ENCODE data around the gene TMEFF2. TPM values are rescaled to one million over a fixed set of nuclear protein-coding genes. Genes with fewer than 3 reads are reported as not detected.

The TMEFF2 gene
- total and polyA plus RNA-seq, 2 donors = 3.5 to 4.7 TPM

DNA sequence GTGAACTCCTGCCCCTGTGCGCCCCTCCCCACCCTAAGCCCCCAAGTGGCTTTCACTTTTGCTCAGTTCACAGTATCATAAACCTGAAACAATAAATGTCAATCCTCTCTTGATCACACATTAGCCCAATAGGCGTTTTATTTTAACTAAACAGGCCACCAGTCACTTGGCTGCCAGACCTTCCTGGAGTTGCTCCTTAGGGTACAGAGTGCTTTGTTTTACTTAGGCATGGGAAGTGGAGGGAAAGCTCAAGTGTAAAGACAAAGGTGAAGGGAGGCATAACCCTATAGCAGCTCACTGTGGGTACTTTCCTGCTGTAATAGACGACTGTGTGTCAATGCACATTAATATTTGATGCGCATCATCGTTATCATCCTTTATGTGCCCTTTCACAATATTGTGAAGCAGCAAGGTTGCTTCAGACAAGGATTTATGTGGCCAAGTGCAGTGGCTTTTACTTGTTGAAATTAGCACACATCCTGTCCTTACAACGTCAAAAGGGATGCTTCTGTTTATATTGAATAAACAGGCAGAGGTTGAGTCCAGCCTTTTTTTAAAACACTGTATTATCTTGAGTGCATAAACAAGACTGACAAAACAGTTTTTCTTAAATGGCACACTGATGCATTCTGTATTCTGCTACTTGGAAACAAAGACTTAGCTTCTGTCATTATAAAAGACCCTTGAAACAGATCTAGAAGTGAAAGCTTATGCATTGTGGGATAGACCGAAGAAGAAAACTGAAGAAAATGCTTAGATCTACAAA is 168.5 kb downstream of the TMEFF2 start:
- no peak for DNase-seq (ENCODE audit: extremely low spot score)
- 35% methylated on average over 7 of the region's 7 CpGs for WGBS
- Histone ChIP-seq H3K27ac (ENCODE audit: low read depth) (no peak overlapping the region), H3K4me1 (ENCODE audit: insufficient read depth) (no peaks in the 10 kb centered on the region), H3K36me3 (ENCODE audit: insufficient read depth) (no peaks in the 10 kb centered on the region), H3K4me3 (ENCODE audit: low read depth, low read length) (no peak overlapping the region)

- DNase-seq (ENCODE audit: extremely low spot score) = no peak
- 75% methylated on average over 4 of the region's 4 CpGs for WGBS
- Histone ChIP-seq H3K27ac (ENCODE audit: low read depth) (no peak overlapping the region), H3K4me3 (ENCODE audit: low read depth, low read length) (no peak overlapping the region), H3K36me3 (ENCODE audit: insufficient read depth) (no peaks in the 10 kb centered on the region), H3K4me1 (ENCODE audit: insufficient read depth) (no peaks in the 10 kb centered on the region)
These were observed 169.1 kb downstream of the TMEFF2 start for GRCh38 chr2:192025637-192026036.

- Histone ChIP-seq H3K4me3 (ENCODE audit: low read depth, low read length) (no peak overlapping the region), H3K27ac (ENCODE audit: low read depth) (no peak overlapping the region), H3K36me3 (ENCODE audit: insufficient read depth) (no peaks in the 10 kb centered on the region), H3K4me1 (ENCODE audit: insufficient read depth) (no peaks in the 10 kb centered on the region)
- 97% methylated on average over 3 of the region's 3 CpGs for WGBS
- no peak for DNase-seq (ENCODE audit: extremely low spot score)
These were observed 171.7 kb downstream of the TMEFF2 start for GRCh38 chr2:192023006-192023405.

GRCh38 chr2:192017844-192018243 is 176.9 kb downstream of the TMEFF2 start:
- Histone ChIP-seq H3K36me3 (ENCODE audit: insufficient read depth) (no peaks in the 10 kb centered on the region), H3K4me3 (ENCODE audit: low read depth, low read length) (no peak overlapping the region), H3K4me1 (ENCODE audit: insufficient read depth) (no peaks in the 10 kb centered on the region), H3K27ac (ENCODE audit: low read depth) (no peak overlapping the region)
- DNase-seq (ENCODE audit: extremely low spot score) = no peak

DNA sequence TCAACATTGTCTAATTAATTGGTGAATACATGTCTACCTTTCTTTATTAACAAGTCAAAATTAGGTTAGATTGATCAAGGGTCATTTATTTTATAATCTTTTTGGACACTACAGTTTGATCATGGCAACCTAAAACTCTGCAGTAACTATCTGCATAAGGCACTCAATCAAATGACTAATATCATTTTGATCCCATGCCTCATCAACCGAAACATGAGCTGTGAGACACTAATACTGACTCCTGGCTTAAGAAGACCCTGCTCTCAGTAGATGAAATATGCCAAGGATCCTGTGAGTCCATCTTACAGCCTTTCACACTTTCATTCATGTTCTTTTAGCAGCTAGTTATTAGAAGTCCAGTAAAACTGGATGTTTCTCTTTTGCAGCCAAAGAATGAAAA is 178.5 kb downstream of the TMEFF2 start:
- WGBS = 96% methylated on average over 1 of the region's 1 CpG
- Histone ChIP-seq H3K4me1 (ENCODE audit: insufficient read depth) (no peaks in the 10 kb centered on the region), H3K36me3 (ENCODE audit: insufficient read depth) (no peaks in the 10 kb centered on the region), H3K4me3 (ENCODE audit: low read depth, low read length) (no peak overlapping the region), H3K27ac (ENCODE audit: low read depth) (no peak overlapping the region)
- no peak for DNase-seq (ENCODE audit: extremely low spot score)

DNA sequence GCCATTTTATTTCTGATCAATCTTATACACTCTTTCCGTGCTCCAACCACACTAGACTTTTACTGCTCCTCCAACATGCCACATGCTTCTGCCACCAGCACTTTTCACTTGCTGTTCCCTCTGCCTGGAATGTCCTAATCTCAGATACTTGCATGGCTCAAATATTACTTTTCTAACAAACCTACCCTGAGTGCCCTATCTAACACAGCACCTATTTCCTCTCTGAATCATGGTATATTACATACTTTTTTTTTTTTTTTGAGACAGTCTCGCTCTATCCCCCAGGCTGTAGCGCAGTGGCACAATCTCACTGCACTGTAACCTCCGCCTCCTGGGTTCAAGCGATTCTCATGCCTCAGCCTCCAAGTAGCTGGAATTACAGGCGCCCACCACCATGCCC is 181.5 kb downstream of the TMEFF2 start:
- no peaks in the 10 kb centered on the region for H3K36me3 ChIP-seq (ENCODE audit: insufficient read depth)
- H3K27ac ChIP-seq (ENCODE audit: low read depth) = no peak overlapping the region
- no peaks in the 10 kb centered on the region for H3K4me1 ChIP-seq (ENCODE audit: insufficient read depth)
- H3K4me3 ChIP-seq (ENCODE audit: low read depth, low read length) = no peak overlapping the region
- 98% methylated on average over 6 of the region's 6 CpGs for WGBS
- no peak for DNase-seq (ENCODE audit: extremely low spot score)

- WGBS = 16% methylated on average over 1 of the region's 1 CpG
- no peaks in the 10 kb centered on the region for H3K36me3 ChIP-seq (ENCODE audit: insufficient read depth)
These were observed 183.5 kb downstream of the TMEFF2 start for GRCh38 chr2:192011196-192011595.

DNA sequence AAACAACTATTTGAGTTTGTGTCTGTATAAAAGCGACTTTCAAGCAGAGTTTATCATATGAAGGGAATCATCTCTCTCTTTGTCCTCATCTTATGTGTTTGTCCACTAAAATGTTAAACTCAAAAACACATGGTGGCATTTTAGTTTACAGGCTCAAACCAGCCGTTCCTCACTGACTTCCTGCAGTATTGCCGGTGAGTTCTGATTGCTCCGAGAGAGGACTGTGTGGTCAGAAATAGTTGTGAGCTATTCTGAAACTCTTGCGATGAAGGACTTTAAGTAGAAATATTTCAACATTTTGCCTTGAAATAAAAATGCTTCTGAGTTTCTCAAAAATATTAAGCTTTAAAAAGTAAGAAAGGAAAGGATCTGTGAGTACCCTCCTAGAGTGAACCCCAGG is 184.7 kb downstream of the TMEFF2 start:
- H3K4me1 ChIP-seq (ENCODE audit: insufficient read depth) = no peaks in the 10 kb centered on the region
- no peak for DNase-seq (ENCODE audit: extremely low spot score)
- no peak overlapping the region for H3K4me3 ChIP-seq (ENCODE audit: low read depth, low read length)
- no peaks in the 10 kb centered on the region for H3K36me3 ChIP-seq (ENCODE audit: insufficient read depth)
- WGBS = 26% methylated on average over 5 of the region's 5 CpGs
- H3K27ac ChIP-seq (ENCODE audit: low read depth) = no peak overlapping the region

More at GRCh38 chr2:192011196-192011595, 183.5 kb downstream of the TMEFF2 start:
- Histone ChIP-seq H3K4me1 (ENCODE audit: insufficient read depth) (no peaks in the 10 kb centered on the region), H3K27ac (ENCODE audit: low read depth) (no peak overlapping the region), H3K4me3 (ENCODE audit: low read depth, low read length) (no peak overlapping the region)
- no peak for DNase-seq (ENCODE audit: extremely low spot score)

DNA sequence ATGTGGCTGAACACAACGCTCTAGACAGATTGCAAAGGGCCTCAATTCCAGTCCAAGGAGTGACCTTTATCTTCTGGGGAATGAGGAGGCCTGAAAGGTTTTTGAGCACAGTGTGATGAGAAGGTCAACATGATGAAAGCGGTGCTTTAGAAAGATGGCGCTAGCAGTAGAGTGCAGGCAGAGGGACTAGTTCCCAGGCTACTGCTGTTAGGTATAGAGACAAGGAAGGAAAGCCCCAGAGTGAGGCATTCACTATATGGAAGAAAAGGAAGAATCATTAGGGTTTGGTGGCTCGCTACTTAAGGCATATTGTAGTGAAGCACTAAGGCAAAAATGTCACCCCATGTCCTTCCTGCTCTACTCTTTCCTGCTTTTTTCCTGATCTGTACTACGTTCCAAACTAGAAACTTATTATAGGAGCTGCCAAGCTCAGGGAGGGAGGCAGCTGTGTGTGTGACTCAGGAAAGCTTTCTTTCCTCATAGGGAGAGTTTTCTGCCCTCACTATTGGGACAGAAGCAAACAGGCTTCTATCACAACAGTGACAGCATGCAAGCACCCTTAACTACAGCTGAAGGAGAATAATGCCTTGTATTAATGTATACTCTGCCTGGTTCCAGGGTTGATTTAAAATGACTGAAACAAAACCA is 187.0 kb downstream of the TMEFF2 start:
- Histone ChIP-seq H3K27ac (ENCODE audit: low read depth) (no peak overlapping the region), H3K4me1 (ENCODE audit: insufficient read depth) (no peaks in the 10 kb centered on the region), H3K4me3 (ENCODE audit: low read depth, low read length) (no peak overlapping the region), H3K36me3 (ENCODE audit: insufficient read depth) (no peaks in the 10 kb centered on the region)
- no peak for DNase-seq (ENCODE audit: extremely low spot score)
- 73% methylated on average over 5 of the region's 5 CpGs for WGBS

DNA sequence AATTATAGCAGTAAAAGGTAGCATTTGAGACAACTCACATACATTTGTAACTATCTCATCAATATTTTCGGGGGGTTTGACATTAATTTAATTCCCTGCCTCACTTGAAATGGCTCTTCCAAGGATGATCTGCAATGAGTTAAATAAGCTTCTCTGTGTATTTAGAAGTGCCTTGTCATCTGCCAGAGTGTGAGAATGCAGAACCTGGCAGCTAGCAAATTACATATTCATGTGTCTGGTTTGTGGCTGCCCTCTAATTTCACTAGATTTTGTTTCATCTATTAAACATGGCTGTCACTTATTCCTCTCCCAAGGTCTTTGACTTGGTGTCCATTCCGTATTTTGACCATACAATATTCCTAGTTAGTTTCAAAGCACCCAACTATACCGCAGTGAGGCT is 189.5 kb downstream of the TMEFF2 start:
- no peak overlapping the region for H3K4me3 ChIP-seq (ENCODE audit: low read depth, low read length)
- no peak overlapping the region for H3K27ac ChIP-seq (ENCODE audit: low read depth)
- H3K36me3 ChIP-seq (ENCODE audit: insufficient read depth) = no peaks in the 10 kb centered on the region
- DNase-seq (ENCODE audit: extremely low spot score) = no peak
- no peaks in the 10 kb centered on the region for H3K4me1 ChIP-seq (ENCODE audit: insufficient read depth)
- 96% methylated on average over 3 of the region's 3 CpGs for WGBS

- H3K36me3 ChIP-seq (ENCODE audit: insufficient read depth) = no peaks in the 10 kb centered on the region
- WGBS = 68% methylated on average over 5 of the region's 5 CpGs
These were observed 190.4 kb downstream of the TMEFF2 start for GRCh38 chr2:192004188-192004963.

GRCh38 chr2:192002418-192002817 is 192.3 kb downstream of the TMEFF2 start:
- no peak for DNase-seq (ENCODE audit: extremely low spot score)
- H3K27ac ChIP-seq (ENCODE audit: low read depth) = no peak overlapping the region
- no peak overlapping the region for H3K4me3 ChIP-seq (ENCODE audit: low read depth, low read length)
- WGBS = 94% methylated on average over 8 of the region's 8 CpGs
- no peaks in the 10 kb centered on the region for H3K4me1 ChIP-seq (ENCODE audit: insufficient read depth)
- H3K36me3 ChIP-seq (ENCODE audit: insufficient read depth) = no peaks in the 10 kb centered on the region

More at GRCh38 chr2:192004188-192004963, 190.4 kb downstream of the TMEFF2 start:
- H3K27ac ChIP-seq (ENCODE audit: low read depth) = no peak overlapping the region
- no peaks in the 10 kb centered on the region for H3K4me1 ChIP-seq (ENCODE audit: insufficient read depth)
- no peak overlapping the region for H3K4me3 ChIP-seq (ENCODE audit: low read depth, low read length)
- no peak for DNase-seq (ENCODE audit: extremely low spot score)

DNA sequence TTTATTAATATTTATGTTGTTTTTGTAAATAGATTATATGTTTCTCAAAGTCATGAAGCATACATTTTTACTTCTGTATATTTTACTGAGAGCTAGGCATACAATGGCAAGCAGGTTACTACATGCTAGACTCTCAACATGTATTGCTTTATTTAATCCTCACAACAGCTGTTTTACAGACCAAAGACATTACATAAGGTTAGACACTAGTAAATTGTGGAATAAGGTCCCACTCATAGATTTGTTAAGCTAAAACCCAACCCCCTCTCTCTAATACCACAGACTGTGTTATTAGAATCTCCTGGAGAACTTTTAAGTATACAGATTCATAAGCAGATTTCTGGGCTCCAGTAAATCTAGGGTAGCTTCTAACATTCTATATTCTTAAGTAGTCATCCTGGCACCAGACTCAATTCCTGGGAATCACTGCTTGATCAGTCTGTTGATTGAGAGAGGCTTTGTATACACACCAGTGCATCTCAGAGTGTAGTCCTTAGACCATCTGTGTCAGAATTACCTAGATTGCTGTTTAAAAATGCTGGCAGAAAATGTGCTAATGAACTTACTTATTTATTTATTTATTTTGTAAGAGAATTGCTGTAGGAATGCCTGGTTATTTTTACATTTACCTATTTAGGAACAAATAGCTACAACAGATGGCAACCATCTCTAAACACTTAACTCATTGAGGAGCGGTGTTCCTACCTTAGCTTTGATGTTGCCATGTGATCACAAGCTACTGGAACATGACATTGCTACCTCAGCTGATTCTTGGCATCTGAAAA is 194.3 kb downstream of the TMEFF2 start:
- no peaks in the 10 kb centered on the region for H3K4me1 ChIP-seq (ENCODE audit: insufficient read depth)
- H3K4me3 ChIP-seq (ENCODE audit: low read depth, low read length) = no peak overlapping the region
- H3K27ac ChIP-seq (ENCODE audit: low read depth) = no peak overlapping the region
- DNase-seq (ENCODE audit: extremely low spot score) = no peak
- H3K36me3 ChIP-seq (ENCODE audit: insufficient read depth) = no peaks in the 10 kb centered on the region
- WGBS = 97% methylated on average over 1 of the region's 1 CpG

Measured in urinary bladder (tissue), 4 donors.